Stimulated activated CD8-positive, alpha-beta memory T cell treated with anti-CD3 and anti-CD28 coated beads, Interleukin-7, amount 100 ng/mL, for 1 hour (primary cell): Measurements from ENCODE around the gene NUBP2.

Experiments used
- DNase-seq, 2 donors: peaks; one replicate each; pipeline ENCODE4 v3.0.0-alpha.2; 2020; ENCODE audit warnings: low read depth in 2 of 2

The NUBP2 gene, protein sequence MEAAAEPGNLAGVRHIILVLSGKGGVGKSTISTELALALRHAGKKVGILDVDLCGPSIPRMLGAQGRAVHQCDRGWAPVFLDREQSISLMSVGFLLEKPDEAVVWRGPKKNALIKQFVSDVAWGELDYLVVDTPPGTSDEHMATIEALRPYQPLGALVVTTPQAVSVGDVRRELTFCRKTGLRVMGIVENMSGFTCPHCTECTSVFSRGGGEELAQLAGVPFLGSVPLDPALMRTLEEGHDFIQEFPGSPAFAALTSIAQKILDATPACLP

GRCh38 chr16:1782408-1783264, at the start of gene NUBP2, which contains the start of gene SPSB3:
Gene NUBP2, plus strand, starts transcription at chr16:1782960. Its CDS starts 61 bp downstream, at chr16:1783021.
Gene SPSB3, minus strand, starts transcription at chr16:1782571. Its CDS starts 1,088 bp downstream, at chr16:1781483.
- DNase-seq, result peak; percentile 94 to 95

DNA sequence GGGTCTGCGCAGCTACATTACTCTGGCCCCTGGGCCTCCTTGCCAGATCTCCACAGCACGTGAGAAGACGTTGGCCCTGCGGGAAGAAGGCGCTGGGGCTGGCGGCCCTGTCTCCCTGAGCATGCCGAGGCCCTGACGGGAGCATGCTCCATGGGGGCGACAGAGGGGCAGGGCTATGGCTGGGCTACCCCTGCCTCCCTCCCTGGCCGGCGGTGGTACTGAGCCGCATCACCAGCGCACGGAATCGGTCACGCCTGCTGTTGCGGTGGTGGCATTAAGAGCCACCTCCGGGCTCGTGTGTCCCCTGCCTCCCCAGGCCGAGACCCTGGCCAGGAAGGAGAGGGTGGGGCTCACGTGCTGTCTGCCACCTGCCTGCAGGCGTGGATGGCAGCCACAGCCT, 48.6 kb upstream of the NUBP2 start:
- no peak for DNase-seq

GRCh38 chr16:1734816-1735215, 47.9 kb upstream of the NUBP2 start:
- DNase-seq, result no peak

- DNase-seq, result no peak
Observed at GRCh38 chr16:1740234-1740633, 42.5 kb upstream of the NUBP2 start.

DNA sequence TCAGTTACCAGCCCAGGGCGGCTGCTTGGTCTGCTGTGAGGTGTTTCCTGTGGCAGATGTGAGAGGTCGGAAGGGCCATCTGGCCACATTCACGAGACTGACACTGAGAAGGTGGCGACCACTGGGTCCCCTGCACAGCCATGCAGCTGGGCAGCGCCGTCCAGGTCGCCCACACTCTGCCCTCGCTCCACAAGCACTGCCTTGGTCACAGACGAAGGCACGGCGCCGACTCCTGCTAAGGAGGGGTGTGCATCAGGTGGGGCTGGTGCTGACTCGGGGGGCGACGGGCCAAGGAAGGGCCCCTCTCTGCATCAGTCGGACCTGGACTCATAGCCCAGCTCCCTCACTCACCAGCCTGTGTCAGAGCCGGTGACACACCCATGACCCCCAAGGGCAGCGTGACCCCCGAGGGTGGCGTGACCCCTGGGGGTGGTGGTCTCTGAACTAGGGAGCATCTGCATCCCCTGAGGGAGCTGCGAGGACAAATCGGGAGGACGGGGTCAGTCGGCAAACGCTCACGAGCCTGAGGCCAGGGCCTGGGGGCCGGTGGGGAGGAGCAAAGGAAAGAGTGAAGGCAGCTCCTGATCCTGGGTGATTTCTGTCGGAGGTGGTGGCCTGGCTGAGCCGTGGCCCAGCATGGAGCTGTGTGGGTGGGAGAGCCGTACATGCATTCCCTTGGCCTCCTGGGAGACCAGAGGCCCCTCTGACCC, 41.8 kb upstream of the NUBP2 start:
- no peak for DNase-seq

GRCh38 chr16:1741553-1742165, 41.1 kb upstream of the NUBP2 start:
- no peak for DNase-seq

DNA sequence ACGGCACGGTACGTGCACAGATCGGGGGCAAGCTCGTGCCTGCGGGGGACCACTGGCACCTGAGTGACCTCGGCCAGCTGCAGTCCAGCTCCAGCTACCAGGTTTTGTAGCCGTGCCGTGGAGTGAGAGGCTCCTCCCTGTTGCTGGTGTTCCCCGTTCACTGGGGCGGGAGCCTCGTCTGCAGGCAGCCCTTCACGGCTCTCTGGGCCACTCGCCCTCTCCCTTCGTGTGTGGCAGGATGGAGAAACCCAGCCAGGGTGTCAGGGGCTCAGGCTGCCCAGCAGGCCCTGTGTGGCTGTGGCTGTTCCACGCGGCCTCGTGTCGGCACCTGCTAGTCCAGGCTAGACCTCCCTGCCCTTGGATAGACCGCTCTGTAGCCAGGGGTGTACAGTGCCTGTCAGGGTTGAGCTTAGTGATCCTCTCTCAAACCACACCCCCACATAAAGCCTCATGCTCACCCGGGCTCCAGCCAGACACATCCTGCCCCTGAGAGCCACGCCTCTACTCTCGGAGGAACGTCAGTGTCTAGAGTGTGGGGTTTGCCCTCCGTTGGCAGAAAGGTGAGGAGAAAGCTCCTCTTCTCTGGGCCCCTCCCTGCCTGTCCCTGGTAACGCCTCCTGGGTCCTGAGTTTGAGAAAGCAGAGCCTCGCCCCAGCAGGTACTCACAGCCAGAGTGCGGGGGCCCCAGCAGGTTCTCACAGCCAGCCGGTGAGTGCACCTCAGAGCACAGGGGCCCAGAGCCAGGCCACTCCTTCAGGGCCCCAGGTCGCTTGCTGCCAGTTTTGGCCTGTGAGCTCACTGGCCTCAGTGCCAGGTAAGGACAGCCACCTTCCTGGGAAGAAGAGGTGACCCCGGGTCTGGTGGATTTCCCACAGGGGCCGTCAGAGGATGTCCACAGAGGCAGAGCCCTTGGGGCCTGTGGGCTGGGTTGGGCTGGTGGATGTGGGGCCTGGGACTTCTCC, 39.1 kb upstream of the NUBP2 start:
- DNase-seq, result no peak

DNA sequence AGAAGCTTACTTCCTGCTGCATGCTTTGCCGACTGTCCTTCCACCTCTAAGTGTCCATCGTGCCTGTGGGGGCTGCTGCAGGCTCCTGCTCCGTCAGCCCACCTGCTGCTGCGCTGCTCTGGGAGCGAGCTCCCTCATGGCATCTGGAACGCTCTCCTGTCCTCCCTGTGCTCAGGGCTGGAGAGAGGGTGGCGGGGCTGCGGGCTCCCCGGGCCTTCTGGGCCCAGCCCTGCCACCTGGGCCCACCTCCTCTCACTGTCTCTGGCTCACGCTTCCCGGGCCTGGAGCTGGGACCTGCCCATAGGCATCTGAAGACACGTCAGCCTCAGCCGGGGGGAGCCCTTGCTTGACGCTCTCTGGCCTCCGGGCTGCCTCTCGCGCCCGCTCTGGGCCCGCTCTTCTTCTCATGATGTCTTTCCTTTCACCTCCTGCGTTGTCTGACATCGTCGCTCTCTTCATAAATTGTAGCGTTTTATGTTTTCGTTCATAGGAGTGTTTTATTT, 38.4 kb upstream of the NUBP2 start:
- no peak for DNase-seq

DNA sequence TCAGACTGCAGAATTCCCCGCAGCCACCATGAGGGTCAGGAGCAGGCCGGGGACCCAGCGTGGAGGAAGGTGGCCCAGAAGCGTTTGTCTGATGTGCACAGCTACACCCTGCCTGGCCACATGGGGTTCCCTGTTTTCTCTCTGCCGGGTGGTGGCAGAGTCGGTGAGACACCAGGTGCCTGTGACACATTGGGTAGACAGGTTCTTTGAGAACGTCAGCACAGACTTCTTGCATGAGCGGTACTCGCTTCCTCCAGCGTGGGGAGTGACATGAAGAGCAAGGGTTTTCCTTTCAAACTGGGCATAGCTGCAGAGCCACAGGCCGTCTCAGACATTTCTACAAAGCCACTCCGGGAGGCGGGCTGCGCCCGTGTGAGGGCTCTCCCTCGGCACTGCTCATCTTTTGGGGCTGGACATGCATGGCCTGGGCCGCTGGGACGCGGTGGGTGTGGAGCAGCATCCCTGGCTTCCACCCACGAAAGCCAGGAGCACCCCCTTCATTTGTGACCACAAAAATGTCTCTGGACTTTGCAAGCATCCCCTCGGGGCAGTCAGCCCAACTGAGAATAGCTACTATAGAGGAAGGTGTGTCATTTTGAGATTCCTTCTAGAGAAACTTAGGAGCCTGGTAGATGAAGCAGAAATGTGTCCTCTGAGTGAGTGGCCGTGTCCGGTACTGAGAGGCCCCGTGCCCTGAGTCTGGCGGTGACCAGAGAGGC, 37.4 kb upstream of the NUBP2 start:
- DNase-seq, result no peak

DNA sequence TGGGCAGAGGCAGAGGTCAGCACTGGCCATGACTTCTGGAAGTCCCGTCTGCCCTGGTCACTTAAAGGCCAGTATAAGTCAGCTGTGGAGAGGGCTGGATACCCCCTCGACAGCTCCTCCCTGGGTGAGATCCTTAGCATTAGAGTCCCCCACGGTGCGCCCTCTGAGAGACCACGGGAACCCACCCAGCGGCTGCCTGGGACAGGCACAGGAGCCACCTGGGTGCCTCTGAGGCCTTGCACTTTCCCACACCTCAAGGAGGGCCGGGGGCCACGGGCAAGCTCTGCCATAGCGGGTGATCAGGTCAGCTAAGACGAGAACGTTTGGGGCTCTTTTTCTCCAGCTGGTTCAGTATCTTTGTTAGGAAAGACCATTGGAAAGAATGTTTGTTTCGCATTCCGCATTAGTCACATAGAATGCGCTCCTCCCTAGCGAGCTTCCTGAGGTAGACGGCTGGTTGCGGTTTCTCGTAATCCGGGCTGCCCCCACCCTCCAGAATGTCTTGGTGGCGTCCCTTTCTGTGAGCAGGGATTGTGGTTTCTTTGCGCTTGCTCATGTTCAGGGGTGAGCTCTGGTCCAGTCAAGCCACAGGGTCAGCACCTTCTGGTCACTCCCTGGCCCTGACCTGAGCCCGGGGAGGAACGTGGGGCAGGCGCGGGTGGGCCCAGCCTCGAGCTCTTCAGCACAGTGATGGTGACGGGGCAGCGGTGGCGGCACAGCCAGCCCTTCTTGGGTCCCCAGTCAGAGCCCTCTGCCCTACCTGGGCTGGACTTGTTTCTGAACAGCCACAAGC, 36.7 kb upstream of the NUBP2 start:
- no peak for DNase-seq

GRCh38 chr16:1746693-1747195, 36.0 kb upstream of the NUBP2 start:
- no peak for DNase-seq

- DNase-seq, result no peak
Observed at GRCh38 chr16:1747934-1748333, 34.8 kb upstream of the NUBP2 start.

DNA sequence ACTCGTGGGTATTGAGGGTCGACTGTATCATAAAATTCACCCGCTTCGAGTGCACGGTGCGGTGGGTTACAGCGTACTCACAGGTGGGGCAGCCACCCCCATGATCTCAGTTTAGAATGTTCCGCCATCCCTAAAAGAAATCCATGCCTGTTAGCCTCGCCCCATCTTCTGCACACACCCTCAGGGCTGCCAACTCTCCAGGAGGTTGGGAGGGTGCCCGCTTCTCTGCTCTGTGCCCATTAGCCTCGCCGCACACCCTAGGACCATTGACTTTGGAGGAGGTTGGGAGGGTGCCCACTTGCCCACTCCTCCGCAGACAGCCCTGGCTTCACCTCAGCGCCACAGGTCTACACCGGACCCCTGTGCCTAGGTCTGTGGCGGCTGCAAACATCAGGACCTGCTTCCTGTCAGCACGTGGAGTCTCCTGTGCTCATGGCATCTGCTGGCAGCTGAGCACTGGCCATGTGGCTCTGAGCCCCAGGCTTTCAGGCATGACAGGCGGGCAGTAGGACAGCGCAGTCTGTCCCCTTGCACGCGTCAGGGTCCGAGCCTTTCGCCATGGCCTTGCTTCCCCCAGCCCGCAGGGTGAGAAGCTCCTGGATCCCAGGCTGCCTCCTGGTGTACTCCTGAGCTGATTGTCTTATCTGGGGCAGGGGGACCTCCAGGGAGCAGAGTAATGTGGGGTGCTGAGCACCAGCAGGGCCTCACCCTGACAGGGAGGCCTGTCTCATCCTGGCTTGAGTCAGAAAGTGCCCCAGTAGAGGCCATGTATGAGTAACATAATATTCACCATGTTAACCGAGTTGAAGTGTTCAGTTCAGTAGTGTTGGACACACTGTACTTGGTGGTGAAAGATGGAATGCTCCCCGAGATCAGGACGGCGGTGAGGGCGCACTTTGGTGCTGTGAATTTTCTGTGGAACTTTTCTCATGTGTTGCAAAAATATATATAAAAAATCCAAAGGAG, 33.3 kb upstream of the NUBP2 start:
- no peak for DNase-seq

GRCh38 chr16:1751946-1752345, 30.8 kb upstream of the NUBP2 start:
- no peak for DNase-seq

DNA sequence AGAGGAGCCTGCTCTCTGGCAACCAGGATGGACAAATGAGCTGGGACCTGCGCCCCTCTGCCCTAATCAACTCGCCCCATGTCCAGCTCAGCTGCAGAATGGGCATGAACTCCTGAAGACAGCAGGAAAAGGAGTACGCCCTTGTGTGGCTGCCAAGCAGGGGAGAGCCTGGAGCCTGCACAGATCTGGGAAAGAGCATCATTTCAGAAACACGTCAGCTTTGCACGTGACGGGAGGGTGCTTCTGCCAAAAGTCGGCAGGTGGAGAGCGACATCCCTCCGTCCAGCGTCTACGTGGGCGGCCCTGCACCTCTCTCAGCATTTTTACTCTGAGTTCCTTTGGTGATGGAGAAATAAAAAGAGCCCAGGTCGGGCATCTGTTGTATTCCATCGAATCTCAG, 29.9 kb upstream of the NUBP2 start:
- DNase-seq, result no peak

DNA sequence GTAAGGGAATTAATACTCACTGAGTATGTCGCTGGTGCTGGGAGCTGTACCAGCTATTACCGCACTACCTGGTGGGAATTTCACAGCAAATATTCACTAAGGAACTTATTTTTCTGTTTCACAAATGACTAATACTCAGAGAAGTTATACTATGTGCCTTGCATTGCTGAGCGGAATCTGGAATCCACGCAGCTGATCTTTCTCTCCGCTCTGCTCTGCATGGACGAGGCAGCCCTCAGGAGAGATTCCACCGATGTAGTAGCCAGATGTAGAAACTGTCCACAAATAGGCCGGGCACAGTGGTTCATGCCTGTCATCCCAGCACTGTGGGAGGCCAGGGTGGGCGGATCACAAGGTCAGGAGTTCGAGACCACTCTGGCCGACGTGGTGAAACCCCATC, 28.6 kb upstream of the NUBP2 start:
- DNase-seq, result no peak

GRCh38 chr16:1757714-1758461, 24.9 kb upstream of the NUBP2 start:
- no peak for DNase-seq
